ENCODE data around the gene MACC1.
"Not testable (repeated sequence)": the region's sequence is repeated elsewhere in the genome, so short reads cannot be mapped to it uniquely, and the experiment has no call there.

Gene MACC1

GRCh38 chr7:20122653-20123316 lies 94.4 kb downstream of the MACC1 start:
- DNase-seq: not testable (repeated sequence)

- no peak for DNase-seq
These were observed 95.1 kb downstream of the MACC1 start for GRCh38 chr7:20122073-20122472.

GRCh38 chr7:20121404-20121803 lies 95.8 kb downstream of the MACC1 start:
- DNase-seq: no peak

GRCh38 chr7:20120611-20121168 lies 96.5 kb downstream of the MACC1 start:
- not testable (repeated sequence) for DNase-seq

- no peak for DNase-seq
These were observed 100.3 kb downstream of the MACC1 start for GRCh38 chr7:20116869-20117268.

- DNase-seq: no peak
These were observed 102.7 kb downstream of the MACC1 start for GRCh38 chr7:20114468-20114867.

GRCh38 chr7:20113427-20114027 lies 103.7 kb downstream of the MACC1 start:
- DNase-seq: no peak

GRCh38 chr7:20112696-20113095 lies 104.5 kb downstream of the MACC1 start:
- no peak for DNase-seq

- DNase-seq: no peak
These were observed 105.2 kb downstream of the MACC1 start for GRCh38 chr7:20111821-20112542.

- no peak for DNase-seq
These were observed 109.6 kb downstream of the MACC1 start for GRCh38 chr7:20107582-20107981.

GRCh38 chr7:20104696-20105095 lies 112.5 kb downstream of the MACC1 start:
- DNase-seq: no peak

GRCh38 chr7:20102982-20103381 lies 114.2 kb downstream of the MACC1 start:
- DNase-seq: no peak

- DNase-seq: no peak
These were observed 121.3 kb downstream of the MACC1 start for GRCh38 chr7:20095862-20096261.

GRCh38 chr7:20095436-20095835 lies 121.7 kb downstream of the MACC1 start:
- DNase-seq: no peak

GRCh38 chr7:20089431-20089830 lies 127.8 kb downstream of the MACC1 start:
- DNase-seq: no peak

GRCh38 chr7:20085086-20085485 lies 132.1 kb downstream of the MACC1 start:
- no peak for DNase-seq

All from NK-92 treated with Interleukin-12 subunit alpha and Interleukin-12 subunit beta, amount 100 ng/mL, for 24 hours (cell line).